Keratinocyte (primary cell): ENCODE results near the gene TOMM40.

ENCODE experiments used
- CTCF ChIP-seq, 3 experiments: IDR thresholded peaks in 1 of 3; conservative IDR thresholded peaks in 1 of 3; optimal IDR thresholded peaks in 1 of 3; 2 replicates in 2 of 3; 3 replicates in 1 of 3; pipeline versions ENCODE3 to v1.5.1; 2011; ENCODE audit warnings: low read length in 3 of 3, mild to moderate bottlenecking in 3 of 3, moderate library complexity in 2 of 3, control low read depth in 1 of 3, inconsistent platforms in 1 of 3; ENCODE audit not compliant: insufficient read depth in 2 of 3; ENCODE audit errors: extremely low read depth in 1 of 3
- EZH2 ChIP-seq: IDR thresholded peaks from one replicate; pipeline ENCODE4 v1.6.1; 2012; ENCODE audit warnings: inconsistent platforms, mild to moderate bottlenecking, low read length, moderate library complexity

DNA sequence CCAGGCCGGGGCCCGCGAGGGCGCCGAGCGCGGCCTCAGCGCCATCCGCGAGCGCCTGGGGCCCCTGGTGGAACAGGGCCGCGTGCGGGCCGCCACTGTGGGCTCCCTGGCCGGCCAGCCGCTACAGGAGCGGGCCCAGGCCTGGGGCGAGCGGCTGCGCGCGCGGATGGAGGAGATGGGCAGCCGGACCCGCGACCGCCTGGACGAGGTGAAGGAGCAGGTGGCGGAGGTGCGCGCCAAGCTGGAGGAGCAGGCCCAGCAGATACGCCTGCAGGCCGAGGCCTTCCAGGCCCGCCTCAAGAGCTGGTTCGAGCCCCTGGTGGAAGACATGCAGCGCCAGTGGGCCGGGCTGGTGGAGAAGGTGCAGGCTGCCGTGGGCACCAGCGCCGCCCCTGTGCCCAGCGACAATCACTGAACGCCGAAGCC is 17.8 kb downstream of the TOMM40 start:
- no peak for TF ChIP-seq CTCF (optimal IDR thresholded peaks at IDR 0.05 in 1 of 3, IDR thresholded peaks at IDR 0.05 in 1 of 3, conservative IDR thresholded peaks at IDR 0.05 in 1 of 3; ENCODE audit: extremely low read depth in 1 of 3, insufficient read depth in 2 of 3, low read length in 3 of 3)
- no peak for TF ChIP-seq EZH2
